GM12865 (cell line): ENCODE measurements around the gene TGM4.

ENCODE experiments used
- DNase-seq: peaks from one replicate; pipeline ENCODE4 v3.0.0; 2010; ENCODE audit warnings: low read depth
- H3K4me3 ChIP-seq: 2 replicates; pipeline ENCODE4 v1.5.1; 2011; ENCODE audit warnings: mild to moderate bottlenecking, low read depth, low read length, control low read depth
- TF ChIP-seq, protein P1 (sequence below): IDR thresholded peaks from 2 replicates; pipeline ENCODE4 v1.5.1; 2011; ENCODE audit warnings: low read length, control low read depth, low read depth, inconsistent platforms; ENCODE audit not compliant: insufficient read depth; ENCODE audit errors: missing control alignments

Gene TGM4

DNA sequence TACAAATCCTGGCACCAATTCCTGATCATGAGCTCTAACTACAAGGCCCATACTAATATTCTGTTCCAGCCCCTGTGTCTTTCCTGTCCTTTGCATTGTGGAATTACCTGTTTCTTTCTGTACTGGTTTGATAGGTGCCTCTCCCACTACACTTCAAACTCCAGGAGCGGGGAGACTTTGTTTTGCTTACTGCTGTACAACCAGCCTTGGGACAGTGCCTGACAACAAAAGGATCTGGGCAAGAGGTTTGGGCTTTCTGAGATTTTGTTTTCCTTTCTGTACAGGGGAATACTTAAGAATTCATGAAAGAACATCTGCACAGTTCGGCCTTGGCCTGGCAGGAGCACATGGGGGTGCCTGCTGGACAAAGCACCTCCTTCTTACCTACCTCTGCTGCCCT is 56.5 kb downstream of the TGM4 start:
- TF ChIP-seq, protein P1, sequence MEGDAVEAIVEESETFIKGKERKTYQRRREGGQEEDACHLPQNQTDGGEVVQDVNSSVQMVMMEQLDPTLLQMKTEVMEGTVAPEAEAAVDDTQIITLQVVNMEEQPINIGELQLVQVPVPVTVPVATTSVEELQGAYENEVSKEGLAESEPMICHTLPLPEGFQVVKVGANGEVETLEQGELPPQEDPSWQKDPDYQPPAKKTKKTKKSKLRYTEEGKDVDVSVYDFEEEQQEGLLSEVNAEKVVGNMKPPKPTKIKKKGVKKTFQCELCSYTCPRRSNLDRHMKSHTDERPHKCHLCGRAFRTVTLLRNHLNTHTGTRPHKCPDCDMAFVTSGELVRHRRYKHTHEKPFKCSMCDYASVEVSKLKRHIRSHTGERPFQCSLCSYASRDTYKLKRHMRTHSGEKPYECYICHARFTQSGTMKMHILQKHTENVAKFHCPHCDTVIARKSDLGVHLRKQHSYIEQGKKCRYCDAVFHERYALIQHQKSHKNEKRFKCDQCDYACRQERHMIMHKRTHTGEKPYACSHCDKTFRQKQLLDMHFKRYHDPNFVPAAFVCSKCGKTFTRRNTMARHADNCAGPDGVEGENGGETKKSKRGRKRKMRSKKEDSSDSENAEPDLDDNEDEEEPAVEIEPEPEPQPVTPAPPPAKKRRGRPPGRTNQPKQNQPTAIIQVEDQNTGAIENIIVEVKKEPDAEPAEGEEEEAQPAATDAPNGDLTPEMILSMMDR = no peak
- no peak for DNase-seq

DNA sequence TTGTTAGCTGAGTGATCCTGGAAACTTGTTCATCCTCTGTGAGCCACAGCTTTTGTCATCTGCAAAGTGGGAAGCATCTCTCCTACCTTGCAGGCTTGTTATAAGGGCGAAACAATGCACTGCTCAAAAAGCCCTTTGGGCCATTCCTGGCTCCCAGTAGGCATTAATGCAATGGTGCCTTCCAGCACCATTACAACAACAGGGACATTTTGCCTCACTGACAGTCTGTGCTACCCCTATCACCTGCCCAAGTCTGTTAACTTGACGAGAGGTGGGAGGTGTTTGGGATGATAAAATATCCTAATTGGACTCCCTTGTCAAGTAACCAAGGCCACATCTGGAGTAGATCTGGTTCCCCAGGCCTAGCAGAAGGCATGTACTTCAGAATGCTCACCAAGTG is 57.4 kb downstream of the TGM4 start:
- DNase-seq = no peak
- no peak overlapping the region for H3K4me3 ChIP-seq
- TF ChIP-seq, protein P1 = no peak

More for the DNA sequence above, 56.5 kb downstream of the TGM4 start:
- H3K4me3 ChIP-seq = no peak overlapping the region

DNA sequence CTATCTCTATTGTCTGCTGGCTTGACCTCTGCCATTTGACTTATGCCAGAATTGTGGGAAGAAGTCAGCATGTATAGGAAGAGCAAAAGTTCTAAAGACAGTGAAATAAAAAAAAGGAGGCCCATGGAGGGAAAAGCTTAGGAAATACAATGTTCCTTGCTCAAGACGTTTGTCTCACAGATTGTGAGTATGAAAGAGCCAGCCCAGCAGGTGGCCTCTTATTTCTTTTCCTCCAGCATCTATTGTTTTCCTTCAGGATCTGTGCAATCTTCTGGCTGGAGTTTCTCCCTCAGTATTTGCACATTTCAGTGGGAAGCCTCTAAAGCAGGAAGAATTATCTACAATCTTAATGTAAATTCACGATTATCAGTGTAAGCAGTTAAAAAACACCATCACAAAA is 57.9 kb downstream of the TGM4 start:
- TF ChIP-seq, protein P1 = no peak
- DNase-seq = no peak

DNA sequence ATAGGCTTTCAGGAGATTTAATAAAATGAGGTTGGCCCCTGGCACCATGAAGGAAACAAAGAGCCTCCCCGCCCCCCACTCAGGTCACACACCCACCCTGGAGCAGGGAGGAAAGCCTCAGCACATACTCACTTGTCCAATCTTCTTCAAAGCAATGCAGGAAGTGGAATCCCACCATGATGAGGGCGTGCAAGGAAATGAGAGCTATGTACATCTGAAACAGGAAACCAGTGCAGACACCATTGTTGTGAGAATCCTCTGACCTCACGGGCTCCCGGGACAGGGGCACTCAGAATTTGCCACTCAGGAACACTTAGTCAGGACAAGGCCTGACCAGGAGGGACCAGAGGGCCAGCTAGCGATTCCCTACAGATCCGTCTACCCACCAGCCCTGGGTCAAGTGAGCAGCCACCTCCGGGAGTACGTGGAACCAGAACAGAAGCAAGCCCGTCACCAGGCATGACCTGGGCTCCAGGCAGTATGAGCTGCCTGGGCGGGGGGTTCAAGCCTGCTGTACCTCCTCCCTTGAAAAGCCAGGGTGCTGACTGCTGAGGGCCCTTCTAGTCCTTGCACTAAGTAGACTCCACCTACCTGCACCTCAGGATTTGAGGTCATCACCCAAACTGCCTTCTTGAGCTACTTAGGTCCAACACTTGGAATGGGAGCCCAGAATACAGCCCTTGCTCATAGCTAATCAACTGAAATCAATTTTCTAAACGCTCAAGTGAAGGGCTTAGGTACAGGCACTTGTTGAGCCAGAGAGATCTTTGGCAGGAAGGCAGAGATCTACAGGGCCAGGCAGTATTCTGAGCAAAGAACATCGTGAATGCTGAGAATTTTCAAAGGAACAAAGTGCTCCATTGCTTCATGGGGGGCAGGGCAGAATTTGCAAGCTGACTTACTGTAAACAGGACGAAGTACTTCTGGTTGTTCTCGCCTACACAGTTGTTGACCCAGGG is 58.9 kb downstream of the TGM4 start:
- TF ChIP-seq, protein P1 = no peak
- no peak for DNase-seq
- no peak overlapping the region for H3K4me3 ChIP-seq

More for the DNA sequence above, 57.9 kb downstream of the TGM4 start:
- H3K4me3 ChIP-seq = no peak overlapping the region

DNA sequence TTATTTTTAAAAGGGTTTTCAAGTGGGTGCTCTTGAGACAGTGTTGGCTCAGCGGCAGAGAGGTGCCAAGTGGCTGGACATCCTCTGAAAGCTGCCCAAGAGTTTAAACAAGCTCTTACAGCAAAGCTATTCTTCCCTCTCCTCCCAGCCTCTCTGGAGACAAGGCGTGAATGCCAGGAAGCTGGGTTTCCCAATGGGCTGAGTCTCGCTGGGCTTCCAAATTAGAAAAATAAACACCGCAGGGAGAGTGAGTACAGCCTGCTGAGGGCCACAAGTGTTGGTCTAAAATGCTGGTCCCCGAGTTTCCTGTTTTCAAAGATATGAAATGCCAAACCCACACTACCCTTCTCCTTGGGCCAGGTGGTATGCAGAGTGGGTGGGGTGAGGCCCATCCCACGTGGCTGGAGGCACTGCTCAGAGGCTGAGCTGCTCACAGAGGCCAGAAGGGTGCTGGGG is 65.2 kb downstream of the TGM4 start:
- no peak for DNase-seq
- TF ChIP-seq, protein P1 = no peak
- H3K4me3 ChIP-seq = no peak overlapping the region

DNA sequence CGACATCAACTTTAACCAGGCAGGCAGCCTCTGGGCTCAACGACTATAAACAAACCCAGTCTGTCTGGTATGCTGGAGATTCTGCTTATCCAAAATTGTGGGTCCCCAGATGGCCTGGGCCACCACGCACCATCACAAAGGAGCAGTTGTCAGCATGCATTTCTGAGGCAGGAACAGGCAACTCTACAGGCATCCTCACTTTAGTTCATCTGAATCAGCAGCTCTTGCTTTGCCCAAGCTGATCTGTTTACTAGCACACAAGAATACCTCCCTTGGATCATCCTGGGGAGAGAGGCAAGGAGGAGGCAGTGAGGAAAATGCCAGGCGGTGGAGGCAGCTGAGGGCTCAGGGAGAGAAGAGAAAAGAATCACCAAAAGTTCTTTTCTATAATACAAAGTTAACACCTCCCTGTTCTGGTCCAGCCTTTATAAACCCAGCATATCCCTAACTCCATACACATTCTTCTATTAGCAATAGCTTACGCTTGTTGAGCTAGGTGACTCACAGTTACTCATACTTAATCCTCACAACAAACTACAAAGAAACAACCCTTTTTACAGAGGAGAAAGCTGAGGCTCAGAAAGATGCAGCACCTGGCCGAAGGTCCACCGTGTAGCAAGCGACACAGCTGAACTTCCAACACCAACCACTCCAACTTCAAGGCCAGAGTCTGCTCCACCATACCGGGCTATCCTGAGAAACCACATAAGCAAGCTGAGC is 68.0 kb downstream of the TGM4 start:
- H3K4me3 ChIP-seq = no peak overlapping the region
- no peak for DNase-seq
- TF ChIP-seq, protein P1 = no peak
